ENCODE measurements around the gene ZNF614.
"Not testable (repeated sequence)": the region's sequence is repeated elsewhere in the genome, so short reads cannot be mapped to it uniquely, and the experiment has no call there.

ZNF614 gene

GRCh38 chr19:52022193-52022592 lies 6.0 kb downstream of the ZNF614 start:
- peaks cover 78% of the 10 kb centered on the region for H3K9me3 Mint-ChIP-seq
- H3K4me1 Mint-ChIP-seq (ENCODE audit: low read depth): peaks cover 20% of the 10 kb centered on the region
- no peak overlapping the region for H3K27ac Mint-ChIP-seq
- no peak overlapping the region for H3K4me3 Mint-ChIP-seq
- no peak for DNase-seq
- no peaks in the 10 kb centered on the region for H3K27me3 Mint-ChIP-seq
- H3K36me3 Mint-ChIP-seq (ENCODE audit: low read depth): peaks cover 98% of the 10 kb centered on the region

DNA sequence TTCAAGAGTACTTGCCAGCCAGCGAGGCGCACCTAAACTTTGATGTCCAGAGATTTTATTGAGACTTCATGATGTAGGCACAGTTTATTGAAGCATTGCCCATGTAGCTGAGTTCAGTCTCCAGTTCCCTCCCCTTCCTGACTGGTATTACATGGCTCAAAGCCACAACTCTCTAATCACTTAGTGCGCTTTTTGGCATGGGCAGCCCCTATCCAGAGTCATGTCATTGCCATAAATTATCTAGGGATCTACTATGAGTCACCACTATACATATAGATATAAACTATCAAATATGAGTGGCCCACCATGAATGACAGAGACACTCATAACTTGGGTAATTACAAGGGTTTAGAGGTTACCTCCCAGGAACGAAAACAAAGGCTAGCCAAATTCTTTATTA lies 7.7 kb downstream of the ZNF614 start:
- no peak for DNase-seq
- Mint-ChIP-seq H3K27ac (no peak overlapping the region), H3K27me3 (no peaks in the 10 kb centered on the region), H3K4me3 (no peak overlapping the region), H3K36me3 (ENCODE audit: low read depth) (peaks cover 98% of the 10 kb centered on the region), H3K9me3 (peaks cover 78% of the 10 kb centered on the region), H3K4me1 (ENCODE audit: low read depth) (peaks cover 5% of the 10 kb centered on the region)

DNA sequence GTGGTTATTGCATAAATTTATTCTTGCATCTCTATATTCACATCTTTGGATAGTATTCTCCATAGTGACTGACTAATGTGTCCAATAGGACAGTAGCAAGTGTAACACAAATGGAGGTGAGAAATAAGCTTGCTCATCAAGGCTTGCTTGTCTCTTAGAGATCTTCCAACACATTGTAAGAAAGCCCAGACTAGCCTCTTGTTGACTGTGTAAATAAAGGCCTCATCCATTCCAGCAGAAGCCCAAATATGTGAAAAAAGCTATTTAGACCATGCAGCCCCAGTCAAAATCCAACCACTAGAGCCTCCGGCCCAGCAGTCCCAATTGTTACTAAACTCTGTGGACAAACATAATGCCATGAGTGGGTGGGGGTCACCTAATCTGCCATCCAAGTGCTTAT lies 17.5 kb downstream of the ZNF614 start:
- H3K27me3 Mint-ChIP-seq: no peaks in the 10 kb centered on the region
- DNase-seq: no peak
- peaks cover 18% of the 10 kb centered on the region for H3K4me1 Mint-ChIP-seq (ENCODE audit: low read depth)
- peaks cover 50% of the 10 kb centered on the region for H3K9me3 Mint-ChIP-seq
- H3K36me3 Mint-ChIP-seq (ENCODE audit: low read depth): peaks cover 92% of the 10 kb centered on the region
- H3K4me3 Mint-ChIP-seq: no peak overlapping the region
- H3K27ac Mint-ChIP-seq: no peak overlapping the region

DNA sequence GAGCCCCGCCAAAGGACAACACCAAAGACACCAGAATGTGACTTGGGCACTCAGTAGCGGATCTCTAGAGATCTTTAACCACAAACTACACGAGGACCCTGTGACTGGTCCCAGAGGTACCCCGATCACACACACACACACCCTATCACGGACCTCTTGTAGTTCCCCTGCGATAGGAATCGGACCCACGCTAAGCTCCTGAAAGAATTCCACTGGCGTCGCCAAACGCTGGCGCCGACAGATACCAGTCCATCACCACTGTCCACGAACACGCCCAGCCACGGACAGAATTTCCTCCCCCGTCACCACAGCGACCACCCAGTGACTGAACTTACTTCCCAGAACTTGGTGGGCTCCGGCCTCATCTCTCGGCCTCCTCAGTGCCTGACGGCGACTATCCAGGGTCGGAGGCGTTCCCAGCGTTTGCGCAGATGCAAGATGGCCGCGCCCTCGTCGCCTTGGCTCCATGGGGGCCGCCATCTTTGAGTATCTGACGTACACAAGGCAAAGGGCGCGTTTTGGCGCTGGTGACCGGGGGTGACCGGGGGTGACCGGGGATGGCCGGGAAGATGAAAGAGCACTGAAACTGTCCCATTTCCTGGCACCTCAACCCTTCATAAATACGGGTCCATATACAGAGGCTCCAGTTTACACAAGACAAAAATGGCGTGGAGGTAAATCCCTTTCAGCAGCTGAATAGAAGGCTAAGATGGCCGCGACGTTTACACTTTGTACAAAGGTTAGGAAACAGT lies 20.2 kb downstream of the ZNF614 start, which contains the start of gene ZNF615:
ZNF615 (minus strand) TSS at position 406 of the 752 bp plus-strand sequence. CDS start 4,500 bp downstream, outside the sequence.
- peaks cover 91% of the 10 kb centered on the region for H3K36me3 Mint-ChIP-seq (ENCODE audit: low read depth)
- H3K9me3 Mint-ChIP-seq: peaks cover 52% of the 10 kb centered on the region

DNA sequence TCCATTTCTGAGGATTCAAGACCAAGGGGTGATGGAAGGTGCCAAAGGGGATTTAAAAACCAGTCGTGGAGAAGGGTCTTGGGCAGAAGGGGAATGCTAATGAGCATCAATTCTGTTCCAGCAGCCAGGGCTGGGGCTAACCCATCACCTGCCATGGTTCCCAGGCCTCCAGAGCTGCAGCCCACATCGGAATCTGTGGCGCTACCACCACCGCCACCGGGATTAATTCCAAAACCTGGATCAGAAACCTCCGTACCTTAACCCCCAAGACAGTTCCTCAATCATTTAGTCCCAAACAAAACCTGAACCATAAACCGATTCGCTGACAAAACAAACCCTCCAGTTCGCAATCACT lies 20.8 kb downstream of the ZNF614 start:
- Mint-ChIP-seq H3K27ac (peak overlapping the region; percentile 96), H3K27me3 (no peaks in the 10 kb centered on the region), H3K9me3 (peaks cover 48% of the 10 kb centered on the region), H3K4me1 (ENCODE audit: low read depth) (peaks cover 18% of the 10 kb centered on the region), H3K36me3 (ENCODE audit: low read depth) (peaks cover 90% of the 10 kb centered on the region), H3K4me3 (peak overlapping the region; percentile 90)
- peak; percentile 34 for DNase-seq

More for the DNA sequence above, 20.2 kb downstream of the ZNF614 start, which contains the start of gene ZNF615:
- peak within 1 kb of the TSS; percentile 96 for H3K27ac Mint-ChIP-seq
- peaks cover 18% of the 10 kb centered on the region for H3K4me1 Mint-ChIP-seq (ENCODE audit: low read depth)
- no peaks in the 10 kb centered on the region for H3K27me3 Mint-ChIP-seq
- DNase-seq: peak; percentile 93
- H3K4me3 Mint-ChIP-seq: peak within 1 kb of the TSS; percentile 90

DNA sequence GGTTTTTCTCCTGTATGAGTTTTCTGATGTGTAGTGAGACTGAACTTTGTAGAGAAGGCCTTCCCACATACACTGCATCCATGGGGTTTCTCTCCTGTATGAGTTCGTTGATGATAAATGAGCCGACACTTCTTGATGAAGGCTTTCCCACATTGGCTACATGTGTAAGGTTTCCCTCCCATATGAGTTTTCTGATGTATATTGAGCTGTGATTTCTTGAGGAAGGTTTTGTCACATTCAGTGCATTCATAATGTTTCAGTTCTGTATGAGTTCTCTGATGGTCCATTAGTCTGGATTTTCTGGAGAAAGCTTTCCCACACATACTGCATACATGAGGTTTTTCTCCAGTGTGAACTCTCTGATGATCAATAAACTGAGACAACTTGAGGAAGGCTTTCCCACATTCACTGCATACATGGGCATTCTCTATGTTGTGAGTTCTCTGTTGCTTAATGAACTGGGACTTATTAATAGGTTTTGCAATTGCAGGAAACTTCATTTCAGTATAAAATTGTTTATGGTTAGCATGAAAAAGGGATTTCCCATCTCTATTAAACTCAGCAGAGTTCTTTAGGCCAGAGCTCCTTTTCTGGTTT lies 34.0 kb downstream of the ZNF614 start:
- Mint-ChIP-seq H3K4me1 (ENCODE audit: low read depth) (no peaks in the 10 kb centered on the region), H3K9me3 (peaks cover 60% of the 10 kb centered on the region), H3K4me3 (no peak overlapping the region), H3K27ac (no peak overlapping the region), H3K27me3 (no peaks in the 10 kb centered on the region), H3K36me3 (ENCODE audit: low read depth) (peaks cover 88% of the 10 kb centered on the region)
- no peak for DNase-seq

DNA sequence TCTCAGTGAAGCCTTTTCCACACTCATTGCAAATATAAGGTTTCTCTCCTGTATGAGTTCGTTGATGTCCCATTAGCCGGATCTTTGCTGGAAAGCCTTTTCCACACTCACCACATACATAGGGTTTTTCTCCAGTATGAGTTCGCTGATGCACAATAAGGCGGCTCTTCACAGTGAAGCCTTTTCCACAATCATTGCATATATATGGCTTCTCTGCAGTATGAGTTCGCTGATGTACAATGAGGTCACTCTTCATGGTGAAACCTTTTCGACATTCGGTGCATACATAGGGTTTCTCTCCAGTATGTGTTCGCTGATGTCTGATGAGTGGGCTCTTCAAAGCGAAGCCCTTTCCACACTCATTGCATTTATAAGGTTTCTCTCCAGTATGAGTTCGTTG lies 34.8 kb downstream of the ZNF614 start:
- no peaks in the 10 kb centered on the region for H3K27me3 Mint-ChIP-seq
- H3K36me3 Mint-ChIP-seq (ENCODE audit: low read depth): peaks cover 88% of the 10 kb centered on the region

DNA sequence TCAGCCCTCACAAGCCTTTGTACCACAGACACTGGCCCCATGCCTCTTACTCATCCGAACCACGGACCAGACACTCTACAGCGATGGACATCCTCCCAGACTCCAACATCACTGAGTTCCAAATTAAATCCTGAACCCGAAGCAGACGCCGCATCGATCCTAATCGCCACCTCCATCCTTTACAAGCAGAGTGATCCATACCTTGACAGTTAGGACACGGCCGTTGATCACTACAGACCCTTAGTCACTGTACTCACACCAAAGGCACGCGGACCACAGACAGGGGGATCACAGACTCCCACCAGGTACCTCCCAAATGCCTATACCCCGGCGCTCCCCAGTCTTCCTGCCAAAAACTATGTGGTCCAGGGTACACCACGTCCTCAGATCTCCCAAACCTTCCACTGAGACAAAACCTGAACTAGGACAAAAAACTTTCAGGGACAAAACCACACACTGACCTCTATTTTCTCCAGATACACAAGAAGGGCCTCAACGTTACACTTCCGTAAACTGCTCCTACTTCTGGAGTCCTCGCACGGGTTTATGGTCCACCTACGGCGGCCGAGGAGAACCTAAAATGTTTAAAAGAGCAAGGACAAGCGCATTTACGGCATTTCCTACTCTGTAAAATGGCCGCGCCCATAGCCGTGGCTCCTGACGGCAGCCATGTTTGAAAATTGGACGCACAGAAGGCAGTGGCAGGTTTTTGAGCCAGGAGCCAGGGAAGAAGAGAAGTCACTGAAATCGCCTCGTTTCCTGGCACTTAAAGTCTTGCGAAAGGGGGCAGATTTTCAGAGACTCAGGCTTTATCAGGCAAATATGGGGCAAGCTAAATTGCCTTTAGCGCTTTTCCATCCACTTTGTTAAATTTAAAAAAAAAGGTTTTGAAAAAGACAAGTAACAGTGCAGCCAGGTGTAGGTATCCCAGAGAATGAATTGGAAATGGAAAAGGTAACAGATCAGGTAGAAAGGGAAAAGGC lies 41.6 kb downstream of the ZNF614 start, which contains the start of gene ZNF350:
ZNF350 (minus strand) TSS at position 532 of the 983 bp plus-strand sequence. CDS start 12,480 bp downstream, outside the sequence.
- Mint-ChIP-seq H3K36me3 (ENCODE audit: low read depth) (peaks cover 78% of the 10 kb centered on the region), H3K4me3 (peak within 1 kb of the TSS; percentile 97), H3K4me1 (ENCODE audit: low read depth) (peaks cover 24% of the 10 kb centered on the region), H3K27me3 (no peaks in the 10 kb centered on the region), H3K9me3 (peaks cover 63% of the 10 kb centered on the region), H3K27ac (peak within 1 kb of the TSS; percentile 91)
- DNase-seq: peak; percentile 84

More for the DNA sequence above, 34.8 kb downstream of the ZNF614 start:
- H3K27ac Mint-ChIP-seq: no peak overlapping the region
- H3K4me3 Mint-ChIP-seq: no peak overlapping the region
- H3K9me3 Mint-ChIP-seq: peaks cover 63% of the 10 kb centered on the region
- H3K4me1 Mint-ChIP-seq (ENCODE audit: low read depth): no peaks in the 10 kb centered on the region
- no peak for DNase-seq

DNA sequence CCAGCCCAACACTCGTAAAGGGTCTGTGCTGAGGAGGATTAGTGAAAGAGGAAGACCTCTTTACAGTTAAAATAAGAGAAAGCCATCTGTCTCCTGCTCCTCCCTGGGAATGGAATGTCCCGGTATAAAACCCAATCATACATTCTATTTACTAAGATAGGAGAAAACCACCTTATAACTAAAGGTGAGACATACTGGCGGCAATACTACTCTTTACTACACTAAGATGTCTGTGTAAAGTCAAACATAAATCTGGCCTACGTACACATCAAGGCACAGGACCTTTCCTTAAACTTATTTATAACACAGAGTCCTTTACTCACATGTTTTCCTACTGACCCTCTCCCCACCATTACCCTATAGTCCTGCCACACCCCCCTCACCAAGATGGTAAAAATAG lies 44.8 kb downstream of the ZNF614 start:
- Mint-ChIP-seq H3K4me1 (ENCODE audit: low read depth) (peaks cover 26% of the 10 kb centered on the region), H3K27ac (no peak overlapping the region), H3K9me3 (peaks cover 74% of the 10 kb centered on the region), H3K27me3 (no peaks in the 10 kb centered on the region), H3K4me3 (no peak overlapping the region), H3K36me3 (ENCODE audit: low read depth) (peaks cover 87% of the 10 kb centered on the region)
- no peak for DNase-seq

DNA sequence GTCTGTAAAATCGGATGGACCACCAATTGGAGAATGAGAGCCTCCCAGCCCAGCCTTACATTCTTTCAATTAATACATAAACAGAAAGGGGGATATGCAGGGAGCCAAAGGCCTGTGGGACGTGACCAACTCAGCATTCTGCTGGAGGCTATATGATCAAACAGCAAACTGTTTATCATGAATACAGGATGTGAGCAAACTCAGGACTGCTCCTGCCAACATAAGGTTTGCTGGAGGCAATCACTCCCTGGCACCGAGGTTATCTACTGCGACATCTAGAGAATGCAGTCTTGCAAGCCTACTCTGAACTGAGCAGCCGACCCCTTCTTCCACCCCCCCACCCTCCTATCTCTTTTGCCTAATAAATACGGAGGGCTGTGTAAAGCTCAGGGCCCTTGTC lies 47.3 kb downstream of the ZNF614 start:
- H3K36me3 Mint-ChIP-seq (ENCODE audit: low read depth): peaks cover 93% of the 10 kb centered on the region
- not testable (repeated sequence) for H3K27me3 Mint-ChIP-seq, H3K4me3 Mint-ChIP-seq, DNase-seq, H3K27ac Mint-ChIP-seq
- H3K9me3 Mint-ChIP-seq: peaks cover 79% of the 10 kb centered on the region
- H3K4me1 Mint-ChIP-seq (ENCODE audit: low read depth): peaks cover 14% of the 10 kb centered on the region

- Mint-ChIP-seq H3K9me3 (peaks cover 76% of the 10 kb centered on the region), H3K27me3 (no peaks in the 10 kb centered on the region), H3K27ac (no peak overlapping the region), H3K36me3 (ENCODE audit: low read depth) (peaks cover 94% of the 10 kb centered on the region), H3K4me1 (ENCODE audit: low read depth) (peaks cover 11% of the 10 kb centered on the region), H3K4me3 (no peak overlapping the region)
- DNase-seq: no peak
These were observed 48.0 kb downstream of the ZNF614 start for GRCh38 chr19:51980116-51980736.

DNA sequence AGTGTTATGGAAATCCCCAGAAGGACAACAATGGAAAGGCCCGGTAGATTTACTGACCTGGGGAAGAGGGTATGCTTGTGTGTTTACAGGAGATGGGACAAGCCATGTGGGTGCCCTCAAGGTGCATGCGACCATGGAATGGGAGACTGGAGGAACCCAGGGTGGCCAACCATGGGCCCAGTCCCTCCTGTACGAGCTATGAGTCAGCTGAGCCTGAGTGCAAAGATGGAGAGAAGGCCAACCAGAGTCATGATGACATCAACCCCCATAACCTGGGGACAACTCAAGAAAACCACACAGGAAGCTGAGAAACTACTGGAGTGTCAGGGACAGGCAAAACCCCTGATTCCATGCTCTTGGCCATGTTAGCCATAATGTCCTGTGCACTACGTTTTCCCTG lies 49.3 kb downstream of the ZNF614 start:
- Mint-ChIP-seq H3K27me3 (no peaks in the 10 kb centered on the region), H3K36me3 (ENCODE audit: low read depth) (peaks cover 96% of the 10 kb centered on the region), H3K27ac (no peak overlapping the region), H3K9me3 (peaks cover 76% of the 10 kb centered on the region), H3K4me3 (no peak overlapping the region), H3K4me1 (ENCODE audit: low read depth) (peaks cover 7% of the 10 kb centered on the region)
- DNase-seq: no peak

GRCh38 chr19:51977346-51977745 lies 50.8 kb downstream of the ZNF614 start:
- Mint-ChIP-seq H3K9me3 (peaks cover 70% of the 10 kb centered on the region), H3K4me1 (ENCODE audit: low read depth) (peaks cover 2% of the 10 kb centered on the region), H3K4me3 (no peak overlapping the region), H3K27ac (no peak overlapping the region), H3K27me3 (no peaks in the 10 kb centered on the region), H3K36me3 (ENCODE audit: low read depth) (peaks cover 96% of the 10 kb centered on the region)
- DNase-seq: no peak

GRCh38 chr19:51976852-51977251 lies 51.3 kb downstream of the ZNF614 start:
- Mint-ChIP-seq H3K36me3 (ENCODE audit: low read depth) (peaks cover 98% of the 10 kb centered on the region), H3K4me3 (no peak overlapping the region), H3K4me1 (ENCODE audit: low read depth) (peaks cover 2% of the 10 kb centered on the region), H3K27ac (no peak overlapping the region), H3K27me3 (no peaks in the 10 kb centered on the region), H3K9me3 (peaks cover 68% of the 10 kb centered on the region)
- no peak for DNase-seq
